Kidney glomerular epithelial cell (primary cell): Measurements from ENCODE around the gene SYT6.
"Not testable (repeated sequence)": the region's sequence is repeated elsewhere in the genome, so short reads cannot be mapped to it uniquely, and the experiment has no call there.

Experiments
- DNase-seq: peaks from one replicate; lab custom pipeline; 2025; lab: John Stamatoyannopoulos, UW

The SYT6 gene

DNA sequence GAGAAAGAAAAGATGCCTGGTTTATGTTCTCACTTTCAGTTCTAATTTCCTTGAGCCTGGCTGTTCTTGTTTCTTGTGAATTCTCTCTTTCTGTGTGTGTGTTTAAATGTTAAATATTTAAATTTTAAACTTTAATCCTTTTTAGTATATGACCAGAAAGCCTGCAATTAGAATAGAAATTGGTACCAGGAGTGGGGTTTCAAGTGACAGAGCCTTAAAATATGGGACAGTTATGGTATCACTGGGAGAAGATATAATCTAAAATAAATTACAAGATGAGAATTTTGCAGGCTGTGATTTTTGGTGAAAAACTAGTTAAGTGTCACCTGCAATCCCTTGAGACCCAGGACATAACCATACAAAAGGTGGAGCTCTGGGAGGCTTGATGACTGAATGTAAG, 81.4 kb downstream of the SYT6 start:
- DNase-seq = no peak

DNA sequence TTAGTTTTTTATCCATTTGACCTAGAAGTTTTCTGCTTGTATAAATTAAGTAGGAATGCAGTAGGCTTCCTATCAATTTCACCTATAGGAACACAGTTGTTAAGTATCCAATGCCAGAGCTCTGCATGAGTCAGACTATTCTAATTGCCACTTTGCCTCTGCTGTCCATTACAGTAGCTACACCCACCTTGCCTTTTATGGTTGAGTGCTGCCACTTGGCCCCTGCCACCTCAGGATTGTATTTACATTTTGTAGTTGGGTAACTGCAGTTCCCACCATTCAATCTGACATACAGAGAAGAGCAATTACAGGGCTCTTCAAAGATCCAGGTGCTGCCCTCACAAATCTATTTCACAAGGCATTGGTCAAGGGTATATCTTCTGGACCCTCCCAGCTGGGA, 83.9 kb downstream of the SYT6 start:
- DNase-seq = not testable (repeated sequence)

DNA sequence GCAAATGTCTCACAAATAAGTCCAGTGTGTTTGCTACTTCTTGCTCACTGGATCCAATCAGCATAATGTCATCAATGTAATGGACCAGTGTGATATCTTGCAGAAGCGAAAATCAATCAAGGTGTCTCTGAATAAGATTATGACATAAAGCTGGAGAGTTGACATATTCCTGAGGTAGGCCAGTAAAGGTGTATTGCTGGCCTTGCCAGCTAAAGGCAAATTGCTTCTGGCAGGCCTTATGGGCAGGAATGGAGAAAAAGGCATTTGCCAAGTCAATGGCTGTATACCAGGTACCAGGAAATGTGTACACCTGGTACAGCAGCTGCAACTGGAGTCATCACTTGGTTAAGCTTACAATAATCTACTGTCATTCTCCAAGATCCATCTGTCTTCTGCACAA, 85.0 kb downstream of the SYT6 start:
- DNase-seq = not testable (repeated sequence)

DNA sequence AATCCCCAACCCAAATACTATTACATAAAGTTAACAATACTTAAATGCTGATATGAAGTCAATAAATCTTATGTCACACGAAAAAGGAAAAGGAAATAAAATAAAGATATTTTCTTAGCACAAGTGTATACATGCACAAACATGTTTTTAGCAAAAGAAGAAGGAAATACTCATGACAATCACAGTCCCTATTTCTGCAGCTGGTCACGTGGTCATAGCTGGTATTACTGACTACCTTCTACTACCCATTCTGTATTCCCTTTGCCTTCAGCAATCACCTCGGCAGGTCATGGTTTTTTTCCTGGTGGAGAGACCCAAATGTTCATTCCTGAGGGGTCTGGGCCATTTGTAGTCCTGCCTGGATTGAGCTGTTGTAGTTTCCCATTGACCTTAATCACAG, 88.0 kb downstream of the SYT6 start:
- not testable (repeated sequence) for DNase-seq

DNA sequence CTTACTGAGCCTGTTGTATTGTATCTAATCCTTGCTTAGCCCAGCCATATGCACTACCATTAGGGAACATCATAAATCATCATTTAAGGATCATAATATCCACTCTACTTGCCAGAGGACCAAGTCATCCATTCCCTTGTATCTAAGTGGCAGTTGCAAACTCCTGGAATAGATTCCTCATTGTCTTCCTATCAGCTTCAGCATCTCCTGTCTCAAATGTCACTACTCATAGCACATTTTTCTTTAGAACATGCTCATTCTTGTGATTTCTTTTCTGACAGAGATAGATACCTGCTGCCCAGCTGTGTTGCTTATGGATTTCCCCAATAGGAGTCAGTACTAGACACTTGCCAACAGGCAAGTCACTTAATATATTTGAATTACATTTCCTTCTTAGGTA, 90.1 kb downstream of the SYT6 start:
- no peak for DNase-seq

DNA sequence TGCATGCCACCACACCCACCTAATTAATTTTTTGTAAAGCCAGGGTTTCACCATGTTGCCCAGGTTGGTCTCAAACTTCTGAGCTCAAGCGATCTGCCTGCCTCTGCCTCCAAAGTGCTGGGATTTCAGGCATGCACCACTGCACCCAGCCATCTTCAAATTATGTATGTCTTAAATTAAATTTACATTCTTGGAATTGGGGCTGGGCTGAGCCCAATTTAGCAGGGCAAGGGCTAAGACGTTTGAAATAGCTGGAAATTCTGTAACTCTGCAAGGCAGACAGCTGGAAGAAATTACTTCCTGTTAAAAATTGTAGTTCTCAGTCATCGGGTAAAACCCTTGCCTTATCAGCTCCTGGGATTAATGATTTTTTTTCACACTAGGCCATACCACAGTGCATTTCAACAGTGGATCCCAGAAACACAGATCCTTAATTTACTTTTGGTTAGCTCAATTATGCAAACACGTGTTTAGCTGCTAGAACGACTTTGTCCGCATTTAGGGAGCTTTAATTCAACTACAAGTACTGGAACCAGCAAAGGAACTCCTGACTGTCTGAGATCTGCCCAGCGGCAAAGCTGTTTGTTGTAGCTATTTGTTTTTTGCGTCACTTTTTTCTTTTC, 91.1 kb downstream of the SYT6 start:
- DNase-seq = no peak

DNA sequence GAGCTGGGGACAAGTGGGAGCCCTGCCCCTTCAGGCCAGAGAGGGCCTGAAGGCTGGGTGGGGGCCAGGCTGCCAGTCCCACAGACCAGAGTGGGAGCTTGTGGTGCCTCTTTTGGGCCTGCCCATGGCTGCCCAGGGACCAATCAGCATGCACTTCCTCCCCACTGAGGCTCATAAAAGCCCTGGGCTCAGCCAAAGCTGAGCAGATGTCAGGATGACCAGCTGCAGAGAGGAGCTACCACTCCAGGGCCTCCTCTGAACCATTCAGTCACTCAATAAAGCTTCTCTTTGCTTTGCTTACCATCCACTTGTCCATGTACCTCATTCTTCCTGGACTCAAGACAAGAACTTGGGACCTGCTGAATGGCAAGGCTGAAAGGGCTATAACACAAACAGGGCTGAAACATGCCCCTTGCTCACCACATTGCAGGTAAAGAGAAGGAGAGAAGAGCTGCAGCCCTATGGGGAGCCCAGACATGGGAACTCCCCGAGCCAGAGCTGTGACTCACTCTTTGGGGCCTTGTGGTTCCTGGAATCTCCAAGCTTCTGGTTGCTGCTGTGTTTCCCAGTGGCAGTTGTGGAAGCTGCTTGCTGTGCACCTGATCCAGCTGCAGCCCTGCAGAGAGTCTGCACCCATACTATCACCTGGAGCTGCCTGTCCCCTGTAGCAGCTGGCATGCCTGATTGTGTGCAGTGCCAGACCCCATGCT, 92.4 kb downstream of the SYT6 start:
- DNase-seq = no peak

DNA sequence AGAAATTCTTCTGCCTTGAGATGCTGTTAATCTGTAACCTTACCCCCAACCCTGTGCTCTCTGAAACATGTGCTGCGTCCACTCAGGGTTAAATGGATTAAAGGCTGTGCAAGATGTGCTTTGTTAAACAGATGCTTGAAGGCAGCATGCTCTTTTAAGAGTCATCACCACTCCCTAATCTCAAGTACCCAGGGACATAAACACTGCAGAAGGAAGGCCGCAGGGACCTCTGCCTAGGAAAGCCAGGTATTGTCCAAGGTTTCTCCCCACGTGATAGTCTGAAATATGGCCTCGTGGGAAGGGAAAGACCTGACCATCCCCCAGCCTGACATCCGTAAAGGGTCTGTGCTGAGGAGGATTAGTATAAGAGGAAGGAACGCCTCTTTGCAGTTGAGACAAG, 95.4 kb downstream of the SYT6 start:
- not testable (repeated sequence) for DNase-seq

DNA sequence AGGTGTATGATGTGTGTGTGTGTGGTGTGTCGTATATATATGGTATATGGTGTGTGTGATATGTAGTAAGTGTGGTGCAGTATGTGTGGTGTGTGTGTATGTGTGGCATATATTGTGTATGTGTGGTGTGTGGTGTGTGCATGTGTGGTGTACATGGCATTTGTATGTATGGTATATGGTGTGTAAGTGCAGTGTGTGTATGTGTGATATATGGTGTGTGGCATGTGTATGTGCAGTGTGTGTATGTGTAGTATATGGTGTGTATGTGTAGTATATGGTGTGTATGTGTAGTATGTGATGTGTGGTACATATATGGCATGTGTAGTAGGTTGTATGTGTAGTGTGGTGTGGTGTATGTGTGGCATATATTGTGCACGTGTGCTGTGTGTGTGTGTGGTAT, 99.5 kb downstream of the SYT6 start:
- no peak for DNase-seq

DNA sequence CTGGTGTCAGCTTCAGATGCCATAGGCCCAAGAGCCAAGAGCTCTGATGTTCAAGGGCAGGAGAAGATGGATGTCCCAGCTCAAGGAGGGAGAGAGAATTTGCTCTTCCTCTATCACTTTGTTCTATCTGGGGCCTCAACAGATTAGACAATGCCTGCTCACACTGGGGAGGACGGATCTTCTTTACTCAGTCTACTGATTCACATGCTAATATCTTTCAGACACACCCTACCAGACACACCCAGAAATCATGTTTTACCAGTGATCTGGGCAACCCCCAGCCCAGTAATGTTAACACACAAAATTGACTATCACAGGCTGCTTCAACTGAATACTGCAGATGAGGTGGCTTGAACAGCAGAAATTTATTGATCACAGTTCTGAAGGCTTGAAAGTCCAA, 105.4 kb downstream of the SYT6 start:
- no peak for DNase-seq

DNA sequence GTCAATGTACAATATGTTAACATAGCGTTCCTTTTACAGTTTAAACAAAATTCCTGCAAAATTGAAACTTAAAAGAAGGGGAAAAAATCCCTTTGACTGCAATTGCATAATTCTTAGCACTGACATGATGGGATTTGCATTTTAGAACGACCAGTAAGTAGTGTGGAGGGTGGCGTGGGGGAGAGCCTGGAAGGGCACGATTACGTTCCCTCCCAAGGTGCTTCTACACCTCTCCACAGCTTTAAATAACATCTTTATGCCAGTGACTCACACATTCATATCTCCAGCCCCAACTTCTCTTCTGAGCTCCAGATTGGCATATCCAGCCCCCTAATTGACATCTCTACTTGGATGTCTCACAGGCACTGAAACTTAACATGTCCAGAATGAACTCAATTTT, 110.1 kb downstream of the SYT6 start:
- no peak for DNase-seq

DNA sequence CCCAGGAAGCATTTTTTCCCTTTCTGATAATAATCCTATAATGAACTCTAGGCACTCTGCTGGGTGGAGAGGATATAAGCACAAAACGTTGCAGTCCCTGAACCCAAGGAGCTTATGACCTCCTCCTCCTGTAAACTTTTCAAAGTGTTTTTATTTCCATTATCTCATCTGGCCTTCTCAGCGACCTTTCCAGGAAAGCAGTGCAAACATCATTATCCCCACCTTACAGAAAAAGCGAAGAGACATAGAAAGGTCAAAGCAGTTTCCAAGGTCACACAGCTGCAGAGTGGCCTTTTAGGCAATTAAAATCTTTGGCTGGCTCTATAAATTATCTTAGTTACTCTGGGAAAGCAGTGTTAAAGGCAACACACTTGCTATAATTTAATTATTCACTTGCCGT, 110.6 kb downstream of the SYT6 start:
- no peak for DNase-seq

DNA sequence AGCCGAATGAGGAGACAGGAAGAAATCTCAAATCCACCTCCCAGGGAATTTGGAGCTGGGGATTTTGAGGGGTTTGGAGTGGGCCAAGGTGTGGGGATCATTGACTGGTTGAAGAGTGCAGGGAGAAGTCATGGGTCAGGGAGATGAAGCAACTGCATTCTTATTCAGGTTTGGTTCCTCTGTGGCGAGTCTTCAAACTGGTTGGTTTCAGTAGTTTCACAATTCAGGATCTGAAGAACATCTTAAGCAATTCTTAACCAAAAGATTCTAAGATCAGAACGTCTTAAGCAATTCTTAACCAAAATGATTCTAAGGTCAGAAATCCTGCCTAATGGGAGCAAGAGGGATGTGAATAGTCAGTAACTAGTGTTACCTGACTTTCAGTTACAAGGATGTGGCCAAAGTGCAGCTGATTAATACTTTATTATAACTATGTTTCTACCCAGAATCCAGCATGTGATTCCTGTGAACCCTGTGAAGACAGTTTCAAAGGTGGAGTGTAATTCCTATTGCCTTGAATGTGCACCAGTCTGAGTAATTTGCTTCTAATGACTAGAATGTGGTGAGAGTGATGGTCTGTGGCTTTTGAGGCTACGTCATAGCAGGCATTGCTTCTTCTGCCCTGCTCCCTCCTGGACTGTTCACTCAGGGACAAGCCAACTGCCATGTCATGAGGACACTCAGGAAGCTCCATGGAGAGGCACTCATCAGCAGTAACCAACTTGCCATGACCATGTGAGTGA, 113.2 kb downstream of the SYT6 start:
- no peak for DNase-seq
